ENCODE data around the gene LMBR1L.

DNA sequence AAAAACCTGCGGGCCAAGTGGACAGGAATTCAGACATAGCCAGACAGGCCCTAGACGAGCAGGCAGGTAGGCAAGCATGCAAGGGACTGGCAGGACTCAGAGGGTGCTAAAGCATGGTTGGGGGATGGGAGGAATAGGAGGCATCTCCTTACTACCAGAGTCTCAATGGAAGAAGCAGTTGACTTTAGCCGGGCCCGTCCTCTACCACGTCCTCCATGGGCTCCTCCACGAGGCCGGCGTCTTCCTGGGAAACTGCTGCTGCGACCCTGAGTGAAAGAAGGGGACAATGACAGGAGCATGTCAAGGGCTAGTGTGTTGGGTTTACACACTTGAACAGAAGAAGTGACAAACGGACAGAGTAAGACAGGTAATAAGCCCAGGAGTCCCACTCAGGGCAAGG is 61.7 kb downstream of the LMBR1L start:
- TF ChIP-seq, protein P1, sequence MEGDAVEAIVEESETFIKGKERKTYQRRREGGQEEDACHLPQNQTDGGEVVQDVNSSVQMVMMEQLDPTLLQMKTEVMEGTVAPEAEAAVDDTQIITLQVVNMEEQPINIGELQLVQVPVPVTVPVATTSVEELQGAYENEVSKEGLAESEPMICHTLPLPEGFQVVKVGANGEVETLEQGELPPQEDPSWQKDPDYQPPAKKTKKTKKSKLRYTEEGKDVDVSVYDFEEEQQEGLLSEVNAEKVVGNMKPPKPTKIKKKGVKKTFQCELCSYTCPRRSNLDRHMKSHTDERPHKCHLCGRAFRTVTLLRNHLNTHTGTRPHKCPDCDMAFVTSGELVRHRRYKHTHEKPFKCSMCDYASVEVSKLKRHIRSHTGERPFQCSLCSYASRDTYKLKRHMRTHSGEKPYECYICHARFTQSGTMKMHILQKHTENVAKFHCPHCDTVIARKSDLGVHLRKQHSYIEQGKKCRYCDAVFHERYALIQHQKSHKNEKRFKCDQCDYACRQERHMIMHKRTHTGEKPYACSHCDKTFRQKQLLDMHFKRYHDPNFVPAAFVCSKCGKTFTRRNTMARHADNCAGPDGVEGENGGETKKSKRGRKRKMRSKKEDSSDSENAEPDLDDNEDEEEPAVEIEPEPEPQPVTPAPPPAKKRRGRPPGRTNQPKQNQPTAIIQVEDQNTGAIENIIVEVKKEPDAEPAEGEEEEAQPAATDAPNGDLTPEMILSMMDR (conservative IDR thresholded peaks at IDR 0.05; ENCODE audit: low read depth, low read length) = no peak
- no peak for TF ChIP-seq EZH2 (IDR thresholded peaks at IDR 0.05; ENCODE audit: borderline replicate concordance, low read depth, low read length, poor library complexity, severe bottlenecking)

Measured in A673 (cell line).